WTC11 (cell line): ENCODE data around the gene OR4K13. TPM values are rescaled to one million over a fixed set of nuclear protein-coding genes. Genes with fewer than 3 reads are reported as not detected.

ENCODE experiments used
- ATAC-seq: fragments of 200-7000 bp; cut with Tn5 transposase; 2 replicates; pipeline ENCODE4 v1.10.0; 2021; ENCODE audit warnings: mild to moderate bottlenecking, moderate library complexity
- CTCF ChIA-PET: fragments of 300-600 bp; sonication (Branson Sonifier 250); formaldehyde crosslinking; loops from one replicate; lab custom pipeline; 2021; ENCODE audit warnings: antibody characterized with exemption; lab: Charles Lee
- POLR2A ChIA-PET: fragments of 350-600 bp; sonication (Branson Sonifier 250); formaldehyde crosslinking; loops from one replicate; lab custom pipeline; 2021; ENCODE audit warnings: antibody characterized with exemption; lab: Charles Lee
- DNase-seq: peaks from one replicate; pipeline ENCODE4 v3.0.0; 2021; ENCODE audit warnings: low spot score
- H3K27ac Mint-ChIP-seq: 2 replicates; pipeline ENCODE4 v1.8.0; 2021; ENCODE audit warnings: mixed read lengths
- H3K27me3 Mint-ChIP-seq: 2 replicates; pipeline ENCODE4 v1.8.0; 2021; ENCODE audit warnings: low read depth, mild to moderate bottlenecking, moderate library complexity, mixed read lengths
- H3K36me3 Mint-ChIP-seq: 2 replicates; pipeline ENCODE4 v1.8.0; 2021; ENCODE audit warnings: mixed read lengths
- H3K4me1 Mint-ChIP-seq: 2 replicates; pipeline ENCODE4 v1.8.0; 2022; ENCODE audit warnings: mixed read lengths
- H3K4me3 Mint-ChIP-seq: 2 replicates; pipeline ENCODE4 v1.8.0; 2021; ENCODE audit warnings: mild to moderate bottlenecking, moderate library complexity, mixed read lengths
- H3K9me3 Mint-ChIP-seq: 2 replicates; pipeline ENCODE4 v1.8.0; 2021; ENCODE audit warnings: mixed read lengths
- ELF4 ChIP-seq: sonication (generic); formaldehyde crosslinking; IDR thresholded peaks from 2 replicates; pipeline ENCODE4 v1.8.1; 2022; ENCODE audit warnings: low read depth, mild to moderate bottlenecking, moderate library complexity, missing genetic modification reagents
- ETV6 ChIP-seq: sonication (generic); formaldehyde crosslinking; IDR thresholded peaks from 2 replicates; pipeline ENCODE4 v1.8.1; 2022; ENCODE audit warnings: mild to moderate bottlenecking, missing genetic modification reagents
- GABPB1 ChIP-seq: sonication (generic); formaldehyde crosslinking; IDR thresholded peaks from 2 replicates; pipeline ENCODE4 v1.8.1; 2023; ENCODE audit warnings: mild to moderate bottlenecking, missing genetic modification reagents
- HMGA2 ChIP-seq: fragments of 250-450 bp; sonication (Bioruptor Pico); IDR thresholded peaks from 2 replicates; pipeline ENCODE4 v1.4.0; 2021; ENCODE audit warnings: mild to moderate bottlenecking, moderate library complexity
- NFATC4 ChIP-seq: fragments of 250-450 bp; sonication (Bioruptor Pico); IDR thresholded peaks from 2 replicates; pipeline ENCODE4 v1.9.0; 2021; ENCODE audit warnings: mild to moderate bottlenecking
- NFYB ChIP-seq: sonication (generic); formaldehyde crosslinking; conservative IDR thresholded peaks from 2 replicates; pipeline ENCODE4 v1.8.0; 2022; ENCODE audit warnings: low read depth, missing genetic modification reagents
- NR1H2 ChIP-seq: sonication (generic); formaldehyde crosslinking; IDR thresholded peaks from 2 replicates; pipeline ENCODE4 v1.9.0; 2021; ENCODE audit warnings: mild to moderate bottlenecking, moderate library complexity, missing genetic modification reagents
- TP53 ChIP-seq: sonication (generic); formaldehyde crosslinking; IDR thresholded peaks from 2 replicates; pipeline ENCODE4 v1.8.1; 2023; ENCODE audit warnings: mild to moderate bottlenecking, missing genetic modification reagents
- ZNF232 ChIP-seq: sonication (generic); formaldehyde crosslinking; IDR thresholded peaks from 2 replicates; pipeline ENCODE4 v1.8.0; 2022; ENCODE audit warnings: mild to moderate bottlenecking, missing genetic modification reagents
- ZNF671 ChIP-seq: fragments of 250-450 bp; sonication (Bioruptor Pico); IDR thresholded peaks from 2 replicates; pipeline ENCODE4 v1.8.0; 2021; ENCODE audit warnings: mild to moderate bottlenecking
- total RNA-seq: library from RNA; stranded (reverse); gene quantifications from 3 replicates; pipeline ENCODE4 v1.2.3, GENCODE V29; 2021
- TF ChIP-seq, protein P1 (sequence below): sonication (generic); formaldehyde crosslinking; IDR thresholded peaks from 2 replicates; pipeline ENCODE4 v1.8.1; 2022; ENCODE audit warnings: mild to moderate bottlenecking, missing genetic modification reagents, moderate library complexity, borderline replicate concordance
- TF ChIP-seq, protein P2 (sequence below): sonication (generic); formaldehyde crosslinking; IDR thresholded peaks from 2 replicates; pipeline ENCODE4 v1.8.1; 2022; ENCODE audit warnings: missing genetic modification reagents, borderline replicate concordance
- TF ChIP-seq, protein P3 (sequence below): fragments of 250-450 bp; sonication (Bioruptor Pico); IDR thresholded peaks from 2 replicates; pipeline ENCODE4 v1.9.0; 2021; ENCODE audit warnings: mild to moderate bottlenecking
- TF ChIP-seq, protein P4 (sequence below): fragments of 250-450 bp; sonication (Bioruptor Pico); IDR thresholded peaks from 2 replicates; pipeline ENCODE4 v1.9.0; 2021; ENCODE audit warnings: mild to moderate bottlenecking
- TF ChIP-seq, protein P5 (sequence below): sonication (generic); formaldehyde crosslinking; IDR thresholded peaks from 2 replicates; pipeline ENCODE4 v1.8.1; 2022; ENCODE audit warnings: low read depth, missing genetic modification reagents, borderline replicate concordance
- TF ChIP-seq, protein P6 (sequence below): sonication (generic); formaldehyde crosslinking; IDR thresholded peaks from 2 replicates; pipeline ENCODE4 v1.8.1; 2023; ENCODE audit warnings: mild to moderate bottlenecking, missing genetic modification reagents, moderate library complexity
- TF ChIP-seq, protein P7 (sequence below): sonication (generic); formaldehyde crosslinking; IDR thresholded peaks from 2 replicates; pipeline ENCODE4 v1.8.0; 2022; ENCODE audit warnings: mild to moderate bottlenecking, missing genetic modification reagents

The OR4K13 gene
- total RNA-seq, 1 experiment from 2014 or later: not detected

DNA sequence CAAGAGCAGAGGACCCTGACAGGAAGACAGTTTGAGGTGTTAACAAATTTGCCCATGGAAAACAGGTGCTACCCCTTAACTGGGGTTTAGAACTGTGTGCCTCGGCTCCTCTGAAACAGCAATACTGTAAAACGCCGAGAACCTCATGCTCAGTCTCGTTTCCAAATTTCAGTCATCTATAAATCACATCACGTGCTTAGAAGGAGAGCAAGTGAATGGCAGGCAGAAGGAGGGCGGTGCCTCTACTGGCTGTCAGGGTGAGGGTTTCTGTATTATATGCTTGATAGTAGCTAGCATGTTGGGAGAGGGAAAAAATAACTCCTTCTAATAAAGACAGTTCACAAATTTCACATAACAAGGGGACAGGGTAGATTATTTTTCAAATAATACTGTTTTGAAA, 4.8 kb downstream of the OR4K13 start:
- DNase-seq (no peak), ATAC-seq (no peak)
- POLR2A ChIA-PET: no interaction called here
- CTCF ChIA-PET: no interaction called here
- Mint-ChIP-seq H3K27me3 (peaks cover 3% of the 10 kb centered on the region), H3K4me3 (no peak overlapping the region), H3K27ac (no peak overlapping the region), H3K36me3 (peaks cover 63% of the 10 kb centered on the region), H3K9me3 (peaks cover 84% of the 10 kb centered on the region), H3K4me1 (no peaks in the 10 kb centered on the region)
- TF ChIP-seq ZNF232 (CRISPR knock-in tag) (no peak), NR1H2 (no peak), TP53 (CRISPR knock-in tag) (no peak), HMGA2 (no peak), NFYB (CRISPR knock-in tag) (no peak)
- TF ChIP-seq, protein P1, sequence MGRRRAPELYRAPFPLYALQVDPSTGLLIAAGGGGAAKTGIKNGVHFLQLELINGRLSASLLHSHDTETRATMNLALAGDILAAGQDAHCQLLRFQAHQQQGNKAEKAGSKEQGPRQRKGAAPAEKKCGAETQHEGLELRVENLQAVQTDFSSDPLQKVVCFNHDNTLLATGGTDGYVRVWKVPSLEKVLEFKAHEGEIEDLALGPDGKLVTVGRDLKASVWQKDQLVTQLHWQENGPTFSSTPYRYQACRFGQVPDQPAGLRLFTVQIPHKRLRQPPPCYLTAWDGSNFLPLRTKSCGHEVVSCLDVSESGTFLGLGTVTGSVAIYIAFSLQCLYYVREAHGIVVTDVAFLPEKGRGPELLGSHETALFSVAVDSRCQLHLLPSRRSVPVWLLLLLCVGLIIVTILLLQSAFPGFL (CRISPR knock-in tag): no peak
- TF ChIP-seq, protein P2, sequence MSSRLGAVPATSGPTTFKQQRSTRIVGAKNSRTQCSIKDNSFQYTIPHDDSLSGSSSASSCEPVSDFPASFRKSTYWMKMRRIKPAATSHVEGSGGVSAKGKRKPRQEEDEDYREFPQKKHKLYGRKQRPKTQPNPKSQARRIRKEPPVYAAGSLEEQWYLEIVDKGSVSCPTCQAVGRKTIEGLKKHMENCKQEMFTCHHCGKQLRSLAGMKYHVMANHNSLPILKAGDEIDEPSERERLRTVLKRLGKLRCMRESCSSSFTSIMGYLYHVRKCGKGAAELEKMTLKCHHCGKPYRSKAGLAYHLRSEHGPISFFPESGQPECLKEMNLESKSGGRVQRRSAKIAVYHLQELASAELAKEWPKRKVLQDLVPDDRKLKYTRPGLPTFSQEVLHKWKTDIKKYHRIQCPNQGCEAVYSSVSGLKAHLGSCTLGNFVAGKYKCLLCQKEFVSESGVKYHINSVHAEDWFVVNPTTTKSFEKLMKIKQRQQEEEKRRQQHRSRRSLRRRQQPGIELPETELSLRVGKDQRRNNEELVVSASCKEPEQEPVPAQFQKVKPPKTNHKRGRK (CRISPR knock-in tag): no peak
- TF ChIP-seq, protein P3, sequence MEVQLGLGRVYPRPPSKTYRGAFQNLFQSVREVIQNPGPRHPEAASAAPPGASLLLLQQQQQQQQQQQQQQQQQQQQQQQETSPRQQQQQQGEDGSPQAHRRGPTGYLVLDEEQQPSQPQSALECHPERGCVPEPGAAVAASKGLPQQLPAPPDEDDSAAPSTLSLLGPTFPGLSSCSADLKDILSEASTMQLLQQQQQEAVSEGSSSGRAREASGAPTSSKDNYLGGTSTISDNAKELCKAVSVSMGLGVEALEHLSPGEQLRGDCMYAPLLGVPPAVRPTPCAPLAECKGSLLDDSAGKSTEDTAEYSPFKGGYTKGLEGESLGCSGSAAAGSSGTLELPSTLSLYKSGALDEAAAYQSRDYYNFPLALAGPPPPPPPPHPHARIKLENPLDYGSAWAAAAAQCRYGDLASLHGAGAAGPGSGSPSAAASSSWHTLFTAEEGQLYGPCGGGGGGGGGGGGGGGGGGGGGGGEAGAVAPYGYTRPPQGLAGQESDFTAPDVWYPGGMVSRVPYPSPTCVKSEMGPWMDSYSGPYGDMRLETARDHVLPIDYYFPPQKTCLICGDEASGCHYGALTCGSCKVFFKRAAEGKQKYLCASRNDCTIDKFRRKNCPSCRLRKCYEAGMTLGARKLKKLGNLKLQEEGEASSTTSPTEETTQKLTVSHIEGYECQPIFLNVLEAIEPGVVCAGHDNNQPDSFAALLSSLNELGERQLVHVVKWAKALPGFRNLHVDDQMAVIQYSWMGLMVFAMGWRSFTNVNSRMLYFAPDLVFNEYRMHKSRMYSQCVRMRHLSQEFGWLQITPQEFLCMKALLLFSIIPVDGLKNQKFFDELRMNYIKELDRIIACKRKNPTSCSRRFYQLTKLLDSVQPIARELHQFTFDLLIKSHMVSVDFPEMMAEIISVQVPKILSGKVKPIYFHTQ (CRISPR knock-in tag): no peak
- TF ChIP-seq, protein P4, sequence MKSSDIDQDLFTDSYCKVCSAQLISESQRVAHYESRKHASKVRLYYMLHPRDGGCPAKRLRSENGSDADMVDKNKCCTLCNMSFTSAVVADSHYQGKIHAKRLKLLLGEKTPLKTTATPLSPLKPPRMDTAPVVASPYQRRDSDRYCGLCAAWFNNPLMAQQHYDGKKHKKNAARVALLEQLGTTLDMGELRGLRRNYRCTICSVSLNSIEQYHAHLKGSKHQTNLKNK (CRISPR knock-in tag): no peak

DNA sequence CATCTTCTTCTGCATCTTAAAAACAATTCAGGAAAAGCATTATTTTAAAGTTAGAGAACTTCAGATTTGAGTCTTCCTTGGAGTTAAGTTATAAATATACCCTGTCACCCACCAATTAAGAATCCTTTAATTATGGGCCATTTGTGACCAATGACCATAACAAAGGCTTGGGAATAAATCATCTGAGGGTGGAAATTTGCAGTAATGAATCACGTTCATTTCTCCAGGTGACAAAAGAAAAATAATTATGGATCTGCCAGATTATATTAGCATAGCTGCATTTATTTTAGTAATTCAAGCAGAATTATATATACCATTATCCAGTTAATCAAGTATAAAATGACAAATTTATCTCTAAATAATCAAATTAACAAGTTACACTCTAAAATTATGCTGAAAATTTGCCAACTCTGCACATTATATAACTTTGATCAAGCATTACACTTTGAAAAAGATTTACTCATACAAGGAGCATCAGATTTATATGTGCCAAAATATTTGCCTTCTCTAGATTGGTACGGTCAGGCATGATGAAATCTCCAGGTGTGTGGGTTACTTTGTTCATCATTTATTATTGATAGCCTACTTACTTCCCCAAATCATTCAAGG, 16.5 kb downstream of the OR4K13 start, which contains the start of gene OR4K14:
Gene OR4K14 (minus strand): TSS at position 51 of the 609 bp plus-strand sequence. CDS start 4,114 bp downstream, outside the sequence.
- peaks cover 89% of the 10 kb centered on the region for H3K9me3 Mint-ChIP-seq
- TF ChIP-seq, protein P5, sequence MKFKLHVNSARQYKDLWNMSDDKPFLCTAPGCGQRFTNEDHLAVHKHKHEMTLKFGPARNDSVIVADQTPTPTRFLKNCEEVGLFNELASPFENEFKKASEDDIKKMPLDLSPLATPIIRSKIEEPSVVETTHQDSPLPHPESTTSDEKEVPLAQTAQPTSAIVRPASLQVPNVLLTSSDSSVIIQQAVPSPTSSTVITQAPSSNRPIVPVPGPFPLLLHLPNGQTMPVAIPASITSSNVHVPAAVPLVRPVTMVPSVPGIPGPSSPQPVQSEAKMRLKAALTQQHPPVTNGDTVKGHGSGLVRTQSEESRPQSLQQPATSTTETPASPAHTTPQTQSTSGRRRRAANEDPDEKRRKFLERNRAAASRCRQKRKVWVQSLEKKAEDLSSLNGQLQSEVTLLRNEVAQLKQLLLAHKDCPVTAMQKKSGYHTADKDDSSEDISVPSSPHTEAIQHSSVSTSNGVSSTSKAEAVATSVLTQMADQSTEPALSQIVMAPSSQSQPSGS (CRISPR knock-in tag): no peak
- TF ChIP-seq, protein P4 (CRISPR knock-in tag): no peak
- TF ChIP-seq ETV6 (CRISPR knock-in tag): no peak
- TF ChIP-seq GABPB1 (CRISPR knock-in tag): no peak
- no peak for TF ChIP-seq ELF4
- TF ChIP-seq NFYB (CRISPR knock-in tag): no peak
- TF ChIP-seq NFATC4 (CRISPR knock-in tag): no peak
- TF ChIP-seq, protein P6, sequence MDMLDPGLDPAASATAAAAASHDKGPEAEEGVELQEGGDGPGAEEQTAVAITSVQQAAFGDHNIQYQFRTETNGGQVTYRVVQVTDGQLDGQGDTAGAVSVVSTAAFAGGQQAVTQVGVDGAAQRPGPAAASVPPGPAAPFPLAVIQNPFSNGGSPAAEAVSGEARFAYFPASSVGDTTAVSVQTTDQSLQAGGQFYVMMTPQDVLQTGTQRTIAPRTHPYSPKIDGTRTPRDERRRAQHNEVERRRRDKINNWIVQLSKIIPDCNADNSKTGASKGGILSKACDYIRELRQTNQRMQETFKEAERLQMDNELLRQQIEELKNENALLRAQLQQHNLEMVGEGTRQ (CRISPR knock-in tag): no peak
- TF ChIP-seq, protein P7, sequence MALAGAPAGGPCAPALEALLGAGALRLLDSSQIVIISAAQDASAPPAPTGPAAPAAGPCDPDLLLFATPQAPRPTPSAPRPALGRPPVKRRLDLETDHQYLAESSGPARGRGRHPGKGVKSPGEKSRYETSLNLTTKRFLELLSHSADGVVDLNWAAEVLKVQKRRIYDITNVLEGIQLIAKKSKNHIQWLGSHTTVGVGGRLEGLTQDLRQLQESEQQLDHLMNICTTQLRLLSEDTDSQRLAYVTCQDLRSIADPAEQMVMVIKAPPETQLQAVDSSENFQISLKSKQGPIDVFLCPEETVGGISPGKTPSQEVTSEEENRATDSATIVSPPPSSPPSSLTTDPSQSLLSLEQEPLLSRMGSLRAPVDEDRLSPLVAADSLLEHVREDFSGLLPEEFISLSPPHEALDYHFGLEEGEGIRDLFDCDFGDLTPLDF (CRISPR knock-in tag): no peak
- no peak for TF ChIP-seq ZNF671 (CRISPR knock-in tag)
- no peak for DNase-seq
- no peak within 1 kb of the TSS for H3K27ac Mint-ChIP-seq
- ChIA-PET POLR2A (no interaction called here), CTCF (no interaction called here)
- no peak within 1 kb of the TSS for H3K4me3 Mint-ChIP-seq
- H3K27me3 Mint-ChIP-seq: peaks cover 4% of the 10 kb centered on the region; the same call in 1 of the 2 replicates
- H3K36me3 Mint-ChIP-seq: peaks cover 60% of the 10 kb centered on the region
- H3K4me1 Mint-ChIP-seq: no peaks in the 10 kb centered on the region
- no peak for ATAC-seq
